C4-2B (cell line): ENCODE measurements around the gene GPR107.

Experiments
- ZFX ChIP-seq: fragments of 450-650 bp; IDR thresholded peaks from 2 replicates; pipeline ENCODE4 v1.6.1; 2017
- TF ChIP-seq, protein P1 (sequence below): fragments of 450-650 bp; conservative IDR thresholded peaks from 2 replicates; pipeline ENCODE4 v1.5.1; 2017; ENCODE audit warnings: mild to moderate bottlenecking

DNA sequence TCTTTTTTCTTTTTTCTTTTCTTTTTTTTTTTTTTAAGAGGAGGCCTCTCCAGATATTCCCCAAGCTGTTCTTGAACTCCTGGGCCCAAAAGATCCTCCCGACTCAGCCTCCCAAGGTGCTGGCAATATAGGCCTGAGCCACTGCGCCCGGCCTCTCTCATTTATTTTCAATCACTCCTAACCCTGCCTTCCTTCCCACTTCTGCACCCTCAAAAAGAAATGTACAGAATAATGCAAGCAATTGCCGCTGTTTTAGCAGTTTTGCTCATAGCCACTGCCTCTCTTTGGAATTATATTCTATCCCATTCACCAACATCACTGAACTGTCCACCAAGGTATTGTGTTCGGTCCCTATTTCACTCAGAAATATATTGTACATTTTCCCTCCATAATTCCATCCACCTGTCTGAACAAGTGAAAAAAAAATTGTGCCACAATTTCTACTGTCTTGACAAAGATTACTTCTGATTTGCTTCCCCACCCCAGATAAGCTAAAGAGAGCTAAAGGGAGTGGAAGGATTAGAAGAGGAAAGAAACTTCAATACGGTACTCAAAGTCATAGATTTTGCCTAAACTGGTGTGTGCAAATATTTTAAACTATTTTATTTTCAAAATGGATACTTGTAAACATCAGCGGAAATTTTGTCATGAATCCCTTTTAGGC is 12.6 kb upstream of the GPR107 start:
- TF ChIP-seq, protein P1, sequence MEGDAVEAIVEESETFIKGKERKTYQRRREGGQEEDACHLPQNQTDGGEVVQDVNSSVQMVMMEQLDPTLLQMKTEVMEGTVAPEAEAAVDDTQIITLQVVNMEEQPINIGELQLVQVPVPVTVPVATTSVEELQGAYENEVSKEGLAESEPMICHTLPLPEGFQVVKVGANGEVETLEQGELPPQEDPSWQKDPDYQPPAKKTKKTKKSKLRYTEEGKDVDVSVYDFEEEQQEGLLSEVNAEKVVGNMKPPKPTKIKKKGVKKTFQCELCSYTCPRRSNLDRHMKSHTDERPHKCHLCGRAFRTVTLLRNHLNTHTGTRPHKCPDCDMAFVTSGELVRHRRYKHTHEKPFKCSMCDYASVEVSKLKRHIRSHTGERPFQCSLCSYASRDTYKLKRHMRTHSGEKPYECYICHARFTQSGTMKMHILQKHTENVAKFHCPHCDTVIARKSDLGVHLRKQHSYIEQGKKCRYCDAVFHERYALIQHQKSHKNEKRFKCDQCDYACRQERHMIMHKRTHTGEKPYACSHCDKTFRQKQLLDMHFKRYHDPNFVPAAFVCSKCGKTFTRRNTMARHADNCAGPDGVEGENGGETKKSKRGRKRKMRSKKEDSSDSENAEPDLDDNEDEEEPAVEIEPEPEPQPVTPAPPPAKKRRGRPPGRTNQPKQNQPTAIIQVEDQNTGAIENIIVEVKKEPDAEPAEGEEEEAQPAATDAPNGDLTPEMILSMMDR: no peak
- TF ChIP-seq ZFX: no peak
